Measurements from ENCODE around the gene AEBP2. TPM values are rescaled to one million over a fixed set of nuclear protein-coding genes. Genes with fewer than 3 reads are reported as not detected.
A peak's percentile ranks its signal among the peaks of the same experiment; 100 is the strongest.

Gene AEBP2
- total and polyA plus RNA-seq, 7 donors = 7.8 to 52.8 (median 28.4) TPM

- 45 to 66% methylated on average over 2 of the region's 2 CpGs for WGBS, 2 donors
- no peak for TF ChIP-seq POLR2AphosphoS5 (IDR thresholded peaks at IDR 0.05)
- no peak for TF ChIP-seq CTCF (IDR thresholded peaks at IDR 0.05)
- Histone ChIP-seq H3K4me1 (peaks cover 0 to 10% (median 6%) of the 10 kb centered on the region in 4 donors), H3K9me3 (no peaks in the 10 kb centered on the region), H3K27ac (no peak overlapping the region), H3K4me3 (no peak overlapping the region), H3K36me3 (no peaks in the 10 kb centered on the region), H3K27me3 (no peaks in the 10 kb centered on the region)
- DNase-seq = no peak
- intact Hi-C loops (cut with DNase I) = no loop called here
These were observed 2.4 kb upstream of the AEBP2 start for GRCh38 chr12:19436931-19437330.

GRCh38 chr12:19437996-19438395 is 1.3 kb upstream of the AEBP2 start:
- Histone ChIP-seq H3K4me3 (no peak overlapping the region), H3K27me3 (no peaks in the 10 kb centered on the region), H3K36me3 (no peaks in the 10 kb centered on the region), H3K4me1 (peaks cover 0 to 20% (median 13%) of the 10 kb centered on the region in 4 donors), H3K9me3 (no peaks in the 10 kb centered on the region), H3K27ac (no peak overlapping the region)
- no peak for DNase-seq
- WGBS, 2 donors = 84 to 88% methylated on average over 3 of the region's 3 CpGs
- no peak for TF ChIP-seq POLR2AphosphoS5 (IDR thresholded peaks at IDR 0.05)
- no peak for TF ChIP-seq CTCF (IDR thresholded peaks at IDR 0.05)
- no peak for TF ChIP-seq EP300 (IDR thresholded peaks at IDR 0.05)
- TF ChIP-seq POLR2A (IDR thresholded peaks at IDR 0.05) = no peak
- intact Hi-C loops (cut with DNase I) = no loop called here

DNA sequence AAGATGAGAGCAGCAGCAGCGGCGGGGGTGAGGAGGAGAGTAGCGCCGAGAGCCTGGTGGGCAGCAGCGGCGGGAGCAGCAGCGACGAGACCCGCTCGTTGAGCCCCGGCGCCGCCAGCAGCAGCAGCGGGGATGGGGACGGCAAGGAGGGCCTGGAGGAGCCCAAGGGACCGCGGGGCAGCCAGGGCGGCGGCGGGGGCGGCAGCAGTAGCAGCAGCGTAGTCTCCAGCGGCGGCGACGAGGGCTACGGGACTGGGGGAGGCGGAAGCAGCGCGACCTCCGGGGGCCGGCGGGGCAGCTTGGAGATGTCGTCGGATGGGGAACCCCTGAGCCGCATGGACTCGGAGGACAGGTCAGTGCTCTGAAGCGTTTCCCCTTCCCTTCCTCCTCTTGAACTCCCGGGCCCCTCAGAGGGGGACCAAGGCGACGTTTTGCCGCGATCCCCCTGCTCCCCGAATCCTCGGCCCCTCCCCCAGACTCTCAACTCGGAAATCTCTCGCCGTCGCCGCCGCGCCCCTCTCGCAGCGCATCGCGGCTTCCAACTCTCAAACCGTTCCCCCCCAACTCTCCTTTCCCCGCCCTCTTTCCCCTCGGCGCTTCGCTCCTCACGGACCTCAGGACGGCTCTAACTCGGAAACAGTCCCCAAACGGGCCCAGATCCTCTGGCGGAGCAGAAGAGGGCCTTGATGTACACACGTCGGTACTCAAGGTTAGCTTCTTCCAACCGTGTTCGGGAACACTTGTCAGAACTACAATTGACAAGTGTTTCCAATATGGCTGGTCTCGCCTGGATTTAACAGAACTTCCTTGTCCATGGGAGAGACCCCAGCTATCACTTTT is 947 bp downstream of the AEBP2 start:
- Histone ChIP-seq H3K9me3 (no peaks in the 10 kb centered on the region), H3K4me1 (peaks cover 0 to 40% (median 25%) of the 10 kb centered on the region in 4 donors), H3K27me3 (no peaks in the 10 kb centered on the region), H3K27ac (peak overlapping the region; percentile 85 to 97 (median 94)), H3K36me3 (no peaks in the 10 kb centered on the region), H3K4me3 (peak overlapping the region; percentile 86 to 100 (median 94))
- WGBS, 2 donors = 0 to 1% methylated on average over 71 of the region's 71 CpGs
- TF ChIP-seq POLR2AphosphoS5 (IDR thresholded peaks at IDR 0.05) (peak in 1 of 4 donors; percentile 26), CTCF (IDR thresholded peaks at IDR 0.05) (no peak)
- DNase-seq = peak; percentile 81
- intact Hi-C loops (cut with DNase I) = no loop called here

GRCh38 chr12:19440916-19441315 is 1.6 kb downstream of the AEBP2 start:
- Histone ChIP-seq H3K27me3 (no peaks in the 10 kb centered on the region), H3K27ac (peak overlapping the region; percentile 85 to 97 (median 94)), H3K9me3 (no peaks in the 10 kb centered on the region), H3K36me3 (no peaks in the 10 kb centered on the region), H3K4me3 (peak overlapping the region; percentile 86 to 100 (median 94)), H3K4me1 (peaks cover 0 to 45% (median 25%) of the 10 kb centered on the region in 4 donors)
- no peak for DNase-seq
- WGBS, 2 donors = 4 to 12% methylated on average over 8 of the region's 8 CpGs
- intact Hi-C loops (cut with DNase I) = no loop called here
- no peak for TF ChIP-seq EP300 (IDR thresholded peaks at IDR 0.05)
- TF ChIP-seq POLR2AphosphoS5 (IDR thresholded peaks at IDR 0.05) = no peak
- no peak for TF ChIP-seq CTCF (IDR thresholded peaks at IDR 0.05)
